ENCODE measurements around the gene ARHGEF12.

ARHGEF12 gene

DNA sequence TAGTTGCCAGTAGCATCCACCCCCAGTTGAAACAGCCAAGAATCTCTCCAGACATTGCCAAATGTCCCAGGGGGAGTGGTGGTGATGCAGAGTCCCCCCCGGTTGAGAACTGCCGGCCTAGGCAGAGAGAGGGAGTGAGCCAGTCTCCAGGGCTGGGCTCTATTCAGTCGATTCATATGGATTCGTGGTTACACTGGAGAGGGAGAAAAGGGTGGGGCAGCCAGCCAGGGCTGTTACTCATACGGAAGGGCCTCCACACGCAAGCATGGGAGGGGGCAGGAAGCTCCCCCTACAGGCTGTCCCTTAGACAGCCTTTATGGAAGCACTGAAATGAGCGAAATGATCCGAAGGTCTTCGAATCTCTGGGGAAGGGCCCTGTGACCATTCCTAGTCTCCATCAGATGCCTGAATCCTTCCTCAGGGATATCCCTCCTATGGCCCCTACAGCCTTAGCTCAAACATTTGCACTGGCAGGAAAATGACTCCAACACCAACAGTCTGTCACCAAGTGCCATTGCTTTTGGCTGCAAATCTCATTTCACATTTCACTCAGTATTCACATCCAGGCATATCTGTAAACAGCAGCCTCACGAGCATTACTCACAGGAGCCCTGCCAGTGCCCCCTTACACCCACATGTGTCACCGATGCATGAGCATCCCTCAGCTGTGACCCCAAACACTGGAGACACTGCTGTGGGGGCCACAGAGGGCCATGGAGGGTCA lies 29.5 kb upstream of the ARHGEF12 start:
- H3K4me3 ChIP-seq (ENCODE audit: low read length), result no peak overlapping the region
- no peak for DNase-seq (ENCODE audit: low read depth)
- TF ChIP-seq, protein P1, sequence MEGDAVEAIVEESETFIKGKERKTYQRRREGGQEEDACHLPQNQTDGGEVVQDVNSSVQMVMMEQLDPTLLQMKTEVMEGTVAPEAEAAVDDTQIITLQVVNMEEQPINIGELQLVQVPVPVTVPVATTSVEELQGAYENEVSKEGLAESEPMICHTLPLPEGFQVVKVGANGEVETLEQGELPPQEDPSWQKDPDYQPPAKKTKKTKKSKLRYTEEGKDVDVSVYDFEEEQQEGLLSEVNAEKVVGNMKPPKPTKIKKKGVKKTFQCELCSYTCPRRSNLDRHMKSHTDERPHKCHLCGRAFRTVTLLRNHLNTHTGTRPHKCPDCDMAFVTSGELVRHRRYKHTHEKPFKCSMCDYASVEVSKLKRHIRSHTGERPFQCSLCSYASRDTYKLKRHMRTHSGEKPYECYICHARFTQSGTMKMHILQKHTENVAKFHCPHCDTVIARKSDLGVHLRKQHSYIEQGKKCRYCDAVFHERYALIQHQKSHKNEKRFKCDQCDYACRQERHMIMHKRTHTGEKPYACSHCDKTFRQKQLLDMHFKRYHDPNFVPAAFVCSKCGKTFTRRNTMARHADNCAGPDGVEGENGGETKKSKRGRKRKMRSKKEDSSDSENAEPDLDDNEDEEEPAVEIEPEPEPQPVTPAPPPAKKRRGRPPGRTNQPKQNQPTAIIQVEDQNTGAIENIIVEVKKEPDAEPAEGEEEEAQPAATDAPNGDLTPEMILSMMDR (conservative IDR thresholded peaks at IDR 0.05; ENCODE audit: low read depth, low read length), result peak; percentile 66

DNA sequence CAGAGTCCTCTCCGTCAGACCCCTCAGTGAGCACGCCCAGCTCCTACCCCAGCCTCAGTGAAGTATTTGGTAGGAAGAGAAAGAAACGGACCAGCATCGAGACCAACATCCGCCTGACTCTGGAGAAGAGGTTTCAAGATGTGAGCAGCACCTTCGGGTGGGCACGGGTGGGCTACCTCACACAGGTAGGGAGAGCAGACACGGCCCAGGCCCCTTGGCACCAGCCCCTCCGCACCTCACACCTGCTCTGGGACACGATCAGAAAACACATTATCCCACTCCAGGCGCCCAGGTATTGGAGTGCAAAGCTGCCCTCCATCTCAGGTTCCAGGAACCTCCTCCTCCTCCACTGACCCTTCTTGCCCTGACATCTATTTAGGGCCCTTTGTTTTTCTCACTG lies 28.7 kb upstream of the ARHGEF12 start:
- DNase-seq (ENCODE audit: low read depth), result no peak
- TF ChIP-seq, protein P1 (conservative IDR thresholded peaks at IDR 0.05; ENCODE audit: low read depth, low read length), result no peak
- H3K4me3 ChIP-seq (ENCODE audit: low read length), result no peak overlapping the region

DNA sequence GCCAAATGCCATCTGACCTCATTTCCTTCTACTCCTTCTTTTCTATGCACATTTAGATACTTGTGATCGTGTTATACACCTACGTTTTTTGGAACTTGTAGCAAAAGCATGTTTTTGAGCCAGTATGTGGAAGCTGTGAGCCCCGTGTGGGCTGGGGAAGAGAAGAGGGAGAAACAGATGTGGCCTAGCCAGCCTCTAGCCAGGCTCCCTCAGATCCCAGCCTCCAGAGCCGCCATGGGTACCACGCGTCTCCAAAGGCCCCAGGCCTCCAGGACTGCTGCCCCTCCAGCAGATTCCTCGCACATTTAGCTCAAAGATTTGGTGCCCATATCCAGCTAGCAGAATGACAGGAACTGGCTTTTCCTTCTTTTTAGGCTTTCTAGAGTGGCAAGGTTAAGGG lies 28.1 kb upstream of the ARHGEF12 start:
- TF ChIP-seq, protein P1 (conservative IDR thresholded peaks at IDR 0.05; ENCODE audit: low read depth, low read length), result no peak
- no peak overlapping the region for H3K4me3 ChIP-seq (ENCODE audit: low read length)
- no peak for DNase-seq (ENCODE audit: low read depth)

DNA sequence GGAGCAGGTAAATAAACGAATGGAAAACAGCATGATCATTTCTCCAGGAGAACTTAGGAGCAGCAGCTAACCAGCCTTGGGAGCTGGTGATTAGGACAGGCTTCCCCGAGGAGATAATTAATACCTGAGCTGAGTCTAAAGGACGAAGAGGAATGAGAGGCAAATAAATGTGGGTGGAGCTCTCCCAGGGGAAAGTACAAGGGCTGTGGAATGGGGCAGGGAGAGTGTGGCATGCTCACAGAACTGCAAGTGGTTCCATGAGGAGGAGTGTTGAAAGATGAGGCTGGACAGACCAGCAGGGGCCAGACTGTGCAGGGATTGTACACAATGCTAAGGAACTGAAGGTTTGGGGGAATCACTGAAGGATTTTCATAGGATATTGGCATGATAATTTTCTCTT lies 25.3 kb upstream of the ARHGEF12 start:
- no peak overlapping the region for H3K4me3 ChIP-seq (ENCODE audit: low read length)
- no peak for DNase-seq (ENCODE audit: low read depth)
- TF ChIP-seq, protein P1 (conservative IDR thresholded peaks at IDR 0.05; ENCODE audit: low read depth, low read length), result no peak

DNA sequence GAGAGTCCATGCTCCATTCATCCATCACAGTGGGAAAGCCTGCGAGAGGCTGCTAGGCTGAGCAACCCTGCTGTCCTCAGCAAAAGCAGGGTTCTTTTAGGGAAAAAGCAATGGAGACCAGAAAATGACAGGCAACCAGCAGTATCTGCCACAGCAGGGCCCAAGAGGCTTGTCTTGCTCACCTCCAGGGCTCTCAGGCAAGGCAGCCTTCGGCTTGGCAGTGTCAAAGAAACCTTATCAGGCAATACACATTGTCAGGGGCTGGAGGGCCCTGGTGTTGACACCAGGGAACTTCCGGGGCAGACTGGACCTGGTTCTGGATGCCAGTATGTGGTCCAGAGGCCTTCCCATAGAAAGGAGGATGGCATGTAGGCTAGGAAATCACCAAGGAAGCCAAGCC lies 21.4 kb upstream of the ARHGEF12 start:
- H3K4me3 ChIP-seq (ENCODE audit: low read length), result no peak overlapping the region
- TF ChIP-seq, protein P1 (conservative IDR thresholded peaks at IDR 0.05; ENCODE audit: low read depth, low read length), result no peak
- no peak for DNase-seq (ENCODE audit: low read depth)

DNA sequence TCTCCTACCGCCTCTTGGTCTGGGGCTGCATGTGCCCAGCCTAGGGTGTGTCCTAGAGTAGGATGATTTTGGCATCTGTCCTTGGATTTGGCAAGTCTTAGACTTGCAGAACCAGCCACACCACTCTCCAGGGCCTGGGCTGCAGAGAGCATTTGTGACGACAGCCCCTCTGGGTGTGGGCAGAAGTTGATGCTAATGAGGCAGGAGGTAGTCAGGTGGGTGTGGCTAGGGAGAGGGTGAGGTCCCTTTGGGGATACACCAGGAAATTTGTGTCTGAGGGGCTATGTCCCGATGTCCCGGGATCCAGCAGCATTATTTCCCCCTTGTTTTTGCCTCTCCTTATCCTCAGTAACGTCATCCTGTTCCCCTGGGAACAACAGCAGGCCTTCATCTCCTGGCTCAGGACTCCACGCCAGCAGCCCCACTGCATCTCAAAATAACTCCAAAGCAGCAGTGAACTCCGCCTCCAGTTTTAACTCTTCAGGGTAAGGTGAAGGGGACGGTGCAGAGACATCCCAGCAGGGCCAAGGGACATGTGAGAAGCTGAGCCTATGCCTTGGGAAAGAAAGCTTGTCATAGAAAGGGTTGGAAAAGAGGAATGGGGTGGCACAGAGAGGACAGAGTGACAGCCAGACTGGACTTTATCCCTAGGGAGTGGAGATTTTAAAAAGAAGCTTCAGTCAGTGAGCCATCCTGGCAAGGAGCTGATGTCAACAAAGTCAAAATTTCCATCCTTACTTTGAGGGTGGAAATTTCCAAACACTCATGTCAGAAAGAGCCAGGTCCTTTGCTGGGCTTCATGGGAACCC lies 19.1 kb upstream of the ARHGEF12 start:
- H3K4me3 ChIP-seq (ENCODE audit: low read length), result no peak overlapping the region
- TF ChIP-seq, protein P1 (conservative IDR thresholded peaks at IDR 0.05; ENCODE audit: low read depth, low read length), result no peak
- DNase-seq (ENCODE audit: low read depth), result no peak
